Choroid plexus epithelial cell (primary cell): ENCODE results near the gene CYFIP2.

Experiments
- DNase-seq: peaks from one replicate; pipeline ENCODE4 v3.0.0-alpha.2; 2010; ENCODE audit warnings: low read depth
- H3K4me3 ChIP-seq: 2 replicates; pipeline ENCODE4 v1.5.1; 2011; ENCODE audit warnings: low read depth, mild to moderate bottlenecking, control low read depth, low read length, moderate library complexity
- CTCF ChIP-seq: conservative IDR thresholded peaks from 2 replicates; pipeline ENCODE4 v1.5.1; 2011; ENCODE audit warnings: low read depth, mild to moderate bottlenecking, control low read depth, inconsistent platforms, low read length, moderate library complexity

CYFIP2 gene

GRCh38 chr5:157269761-157270272 is 3.9 kb downstream of the CYFIP2 start:
- no peak for TF ChIP-seq CTCF
- DNase-seq, result no peak
- H3K4me3 ChIP-seq, result no peak overlapping the region

GRCh38 chr5:157270771-157271170 is 4.8 kb downstream of the CYFIP2 start:
- DNase-seq, result no peak
- no peak for TF ChIP-seq CTCF
- H3K4me3 ChIP-seq, result no peak overlapping the region

DNA sequence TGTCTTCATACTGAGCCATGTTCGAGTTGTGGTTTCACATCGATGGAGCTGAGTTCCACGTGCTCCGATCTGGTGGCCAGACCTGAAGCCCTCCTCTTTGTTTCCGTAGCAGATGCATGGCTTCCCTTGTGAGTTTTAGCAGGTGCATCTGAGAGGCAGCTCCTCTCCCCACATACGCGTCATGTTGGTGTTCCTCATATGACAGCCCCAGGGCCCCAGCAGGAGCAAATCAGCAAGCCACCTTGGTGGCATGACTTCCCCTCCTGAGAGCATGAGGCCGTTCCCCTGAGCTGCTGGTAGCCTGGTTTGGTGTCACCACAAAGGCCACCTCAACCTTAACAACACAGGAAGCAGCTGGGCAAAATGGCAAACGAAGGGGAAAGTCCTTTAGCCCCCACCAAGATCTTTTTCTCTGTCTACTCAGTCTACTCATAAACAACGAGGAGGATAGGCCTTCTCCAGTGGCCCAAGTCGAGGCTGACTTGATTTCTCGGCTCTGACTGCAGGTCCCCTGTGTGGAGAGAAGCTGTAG is 5.9 kb downstream of the CYFIP2 start:
- no peak for DNase-seq
- TF ChIP-seq CTCF, result no peak
- no peak overlapping the region for H3K4me3 ChIP-seq

DNA sequence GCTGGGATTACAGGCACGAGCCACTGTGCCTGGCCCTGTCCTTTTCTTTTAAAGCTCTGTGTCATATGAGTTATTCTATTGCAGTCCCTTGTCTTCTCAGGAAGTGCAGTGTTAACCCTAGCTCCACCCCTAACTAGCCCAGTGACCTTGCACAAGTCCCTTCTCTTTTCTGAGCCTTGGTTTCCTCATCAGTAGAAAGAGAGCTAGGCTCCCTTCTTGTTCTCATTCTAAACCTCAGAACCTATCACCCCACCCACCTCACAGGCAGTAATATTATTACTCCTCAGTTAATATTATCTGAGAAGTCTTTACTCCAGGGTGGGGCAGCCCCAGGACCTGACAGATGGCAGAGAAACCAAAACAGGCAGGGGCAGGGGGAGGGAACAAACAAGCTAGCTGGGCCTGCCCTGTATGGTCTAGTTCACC is 7.2 kb downstream of the CYFIP2 start:
- DNase-seq, result no peak
- H3K4me3 ChIP-seq, result no peak overlapping the region
- TF ChIP-seq CTCF, result no peak

DNA sequence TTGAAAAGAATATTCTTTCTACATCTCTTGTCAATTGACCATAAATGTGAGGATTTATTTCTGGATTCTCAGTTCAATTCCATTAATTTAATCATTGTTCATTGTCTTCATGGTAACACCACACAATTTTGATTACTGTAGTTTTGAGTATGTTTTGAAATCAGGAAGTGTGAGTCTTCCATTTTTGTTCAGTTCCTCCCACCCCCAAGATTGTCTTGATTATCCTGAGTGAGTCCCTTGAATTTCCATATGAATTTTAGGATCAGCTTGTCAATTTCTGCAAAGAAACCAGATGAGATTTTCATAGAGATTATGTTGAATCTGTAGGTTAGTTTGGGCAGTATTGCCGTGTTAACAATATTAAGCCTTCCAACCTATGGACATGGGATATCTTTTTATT is 9.5 kb downstream of the CYFIP2 start:
- no peak for TF ChIP-seq CTCF
- no peak for DNase-seq
- H3K4me3 ChIP-seq, result no peak overlapping the region

- no peak for DNase-seq
- no peak overlapping the region for H3K4me3 ChIP-seq
- no peak for TF ChIP-seq CTCF
These were observed 12.6 kb downstream of the CYFIP2 start for GRCh38 chr5:157278319-157279037.
